Activated naive CD4-positive, alpha-beta T cell treated with anti-CD3 and anti-CD28 coated beads, Interleukin-2, amount 50 U/mL, for 16 hours (primary cell): ENCODE results near the gene DSTYK.

ENCODE experiments used
- DNase-seq: peaks from one replicate; pipeline ENCODE4 v3.0.0-alpha.2; 2020

The DSTYK gene

DNA sequence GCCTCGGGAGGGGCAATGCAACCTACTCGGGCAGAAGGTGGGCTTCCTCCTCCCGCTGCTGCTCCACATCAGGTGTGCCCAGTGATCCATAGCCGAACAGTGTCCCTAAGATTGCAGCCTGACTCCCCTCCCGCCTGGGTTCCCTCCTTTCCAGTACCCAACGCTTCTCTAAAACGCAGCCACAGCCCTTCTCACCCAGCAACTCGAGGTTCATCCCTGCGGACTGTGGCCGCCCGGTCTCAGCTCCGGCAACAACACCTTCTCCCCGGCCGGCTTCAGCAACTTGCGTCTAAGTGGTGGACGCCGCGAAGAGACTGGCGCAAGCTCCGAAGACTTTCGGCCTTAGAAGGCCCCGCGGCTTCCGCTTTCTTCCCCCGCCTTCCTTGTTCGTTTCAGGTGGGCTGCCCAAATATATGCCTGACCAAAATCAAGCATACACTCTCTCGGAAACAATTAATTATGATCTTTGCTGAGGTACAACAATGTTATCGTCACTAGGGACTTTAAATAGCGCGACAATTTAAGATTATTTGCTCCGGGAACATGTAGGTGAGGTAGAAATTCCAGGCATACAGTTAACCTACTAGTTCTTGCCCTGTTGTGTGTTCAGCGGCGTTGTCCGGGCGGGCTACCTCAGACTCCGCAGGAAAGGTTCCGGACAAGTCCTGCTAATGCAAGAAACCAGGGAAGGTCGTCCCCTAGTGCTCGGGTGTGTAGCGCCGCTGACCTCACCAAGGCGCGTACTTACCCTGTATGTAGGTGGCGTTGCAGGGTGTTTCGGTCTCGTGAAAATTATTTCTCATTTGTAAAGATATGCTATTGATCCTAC, 89.6 kb downstream of the DSTYK start, which contains the start of gene RBBP5:
Gene RBBP5, minus strand, starts transcription at position 319 of the 829 bp plus-strand sequence. Its CDS starts 105 bp downstream, at position 214.
- DNase-seq: peak; percentile 95

DNA sequence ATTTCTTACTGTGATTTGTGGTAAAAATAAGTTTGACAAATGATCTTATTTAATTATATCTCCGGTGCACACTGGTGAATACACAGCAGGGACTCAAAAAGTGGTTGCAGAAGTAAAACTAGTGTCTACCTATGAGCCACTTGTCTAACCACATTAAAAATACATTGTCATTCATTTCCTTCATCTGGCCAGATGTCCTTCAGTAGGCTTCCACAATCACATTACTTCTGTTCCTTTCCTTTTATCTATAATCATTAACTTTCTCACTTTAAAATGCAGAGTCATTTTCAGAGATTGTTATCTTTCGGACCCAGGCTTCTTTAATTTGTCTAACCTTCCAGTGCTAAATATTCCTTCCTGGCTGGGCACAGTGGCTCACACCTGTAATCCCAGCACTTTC, 92.8 kb downstream of the DSTYK start:
- no peak for DNase-seq

DNA sequence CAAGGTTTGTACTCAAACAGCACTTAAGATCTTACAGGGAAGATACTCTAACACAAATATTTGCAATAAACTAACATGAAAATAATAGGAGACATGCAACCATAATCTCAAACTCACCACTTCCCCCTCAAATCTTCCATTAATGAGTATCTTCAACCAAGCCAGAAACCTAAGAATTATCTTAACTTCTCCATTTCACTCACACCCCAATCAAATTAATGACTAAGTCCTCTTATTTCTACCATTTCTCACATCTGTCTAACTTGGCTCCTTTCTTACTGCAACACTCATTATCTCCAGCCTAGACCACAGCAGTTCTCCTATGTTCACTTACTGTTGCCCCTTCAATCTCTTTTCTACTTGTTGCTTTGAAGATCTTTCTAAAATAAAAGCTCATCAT, 100.1 kb downstream of the DSTYK start:
- DNase-seq: no peak

DNA sequence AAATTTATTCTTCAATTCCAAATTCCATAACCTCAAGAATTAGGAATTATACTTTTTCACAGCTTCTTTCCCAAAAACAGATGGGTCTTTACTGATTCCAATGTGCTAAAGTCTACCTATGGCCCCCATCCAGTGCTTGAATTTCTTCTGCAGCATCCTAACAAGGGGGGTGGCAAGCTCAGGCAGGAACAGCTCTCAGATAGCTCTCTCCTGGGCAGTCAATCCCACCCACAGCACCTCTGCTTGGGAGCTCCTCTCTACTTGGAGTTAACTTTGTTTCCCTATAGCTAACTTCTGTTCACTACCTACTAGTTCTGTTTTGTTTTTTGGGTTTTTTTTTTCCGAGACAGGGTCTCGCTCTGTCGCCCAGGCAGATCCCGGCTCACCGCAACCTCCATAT, 101.8 kb downstream of the DSTYK start:
- DNase-seq: no peak

DNA sequence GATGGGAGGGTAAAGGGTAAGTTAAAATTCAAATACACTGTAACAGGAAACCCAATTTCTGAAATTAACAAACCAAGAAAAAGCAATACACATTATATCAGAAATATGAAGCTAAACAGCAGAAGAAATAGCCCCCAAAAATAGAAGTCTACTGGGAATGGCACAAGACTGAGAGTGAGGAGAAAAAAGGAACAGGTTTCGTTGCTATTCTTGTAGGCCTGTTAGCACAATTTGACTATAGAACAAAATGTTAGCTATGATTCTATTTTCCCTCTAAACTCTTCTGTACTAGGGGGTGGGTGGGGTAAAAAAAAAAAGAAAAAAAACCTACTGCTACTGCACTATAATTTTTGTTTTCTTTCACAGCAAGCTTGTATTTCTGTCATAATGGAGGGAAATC, 102.2 kb downstream of the DSTYK start:
- DNase-seq: no peak

DNA sequence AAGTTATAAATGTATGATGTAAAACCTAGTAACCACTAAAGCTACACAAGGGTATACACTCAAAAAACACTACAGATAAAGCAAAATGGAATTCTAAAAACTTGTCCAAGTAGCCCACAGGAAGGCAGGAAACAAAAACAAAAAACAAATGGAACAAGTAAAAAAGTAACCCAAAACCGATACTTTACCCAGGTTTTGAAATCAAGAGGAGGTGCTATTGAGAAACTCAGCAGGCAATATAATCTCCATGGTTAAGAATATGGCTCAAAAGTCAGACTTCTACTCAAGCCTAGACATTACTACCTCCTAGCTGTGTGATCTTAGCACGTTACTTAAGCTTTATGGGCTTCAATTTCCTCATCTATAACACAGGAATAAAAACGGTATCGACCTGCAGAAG, 103.0 kb downstream of the DSTYK start:
- no peak for DNase-seq

DNA sequence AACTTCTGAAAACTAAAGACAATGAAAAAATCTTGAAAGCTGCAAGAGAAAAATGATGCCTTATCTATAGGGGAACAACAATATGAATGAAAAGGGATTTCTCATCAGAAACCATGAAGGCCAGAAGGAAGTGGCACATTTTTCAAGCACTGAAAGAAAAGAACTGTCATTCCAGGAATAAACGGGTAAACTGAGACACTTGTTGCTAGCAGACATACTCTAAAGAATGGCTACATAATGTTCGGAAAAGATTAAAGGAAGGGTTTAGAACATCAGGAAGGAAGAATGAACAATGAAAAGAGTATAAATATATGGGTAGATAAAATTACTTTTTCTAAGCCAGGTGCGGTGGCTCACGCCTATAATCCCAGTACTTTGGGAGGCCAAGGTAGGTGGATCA, 104.2 kb downstream of the DSTYK start:
- DNase-seq: no peak

DNA sequence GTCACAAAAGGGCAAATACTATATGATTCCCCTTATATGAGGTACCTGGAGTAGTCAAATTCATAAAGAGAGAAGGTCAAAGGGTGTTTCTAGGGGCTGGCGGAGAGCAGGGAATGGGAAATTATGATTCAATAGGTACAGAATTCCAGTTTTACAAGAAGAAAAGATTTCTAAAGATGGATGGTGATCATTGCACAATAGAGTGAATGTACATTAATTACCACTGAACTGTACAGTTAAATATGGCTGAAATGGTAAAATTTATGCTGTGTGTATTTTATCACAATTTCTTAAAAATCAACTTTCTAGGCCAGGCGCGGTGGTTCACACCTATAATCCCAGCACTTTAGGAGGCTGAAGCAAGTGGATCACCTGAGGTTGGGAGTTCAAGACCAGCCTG, 109.1 kb downstream of the DSTYK start:
- DNase-seq: no peak

DNA sequence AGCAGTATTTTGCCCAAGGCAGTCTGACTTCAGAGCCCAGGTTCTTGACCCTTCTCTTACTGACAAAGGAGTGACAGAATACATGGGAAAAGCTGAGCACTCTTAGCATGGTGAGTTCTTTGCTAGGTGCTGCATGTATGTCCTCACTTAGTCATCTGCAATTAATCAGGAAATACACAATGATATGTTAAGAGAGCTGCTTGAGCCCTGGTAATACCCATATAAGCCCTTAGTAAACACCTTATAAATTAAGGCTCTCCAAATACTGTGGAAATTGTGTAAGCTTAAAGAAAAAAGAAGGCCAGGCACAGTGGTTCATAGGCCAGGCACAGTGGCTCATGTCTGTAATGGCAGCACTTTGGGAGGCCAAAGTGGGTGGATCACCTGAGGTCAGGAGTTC, 113.3 kb downstream of the DSTYK start:
- DNase-seq: no peak

DNA sequence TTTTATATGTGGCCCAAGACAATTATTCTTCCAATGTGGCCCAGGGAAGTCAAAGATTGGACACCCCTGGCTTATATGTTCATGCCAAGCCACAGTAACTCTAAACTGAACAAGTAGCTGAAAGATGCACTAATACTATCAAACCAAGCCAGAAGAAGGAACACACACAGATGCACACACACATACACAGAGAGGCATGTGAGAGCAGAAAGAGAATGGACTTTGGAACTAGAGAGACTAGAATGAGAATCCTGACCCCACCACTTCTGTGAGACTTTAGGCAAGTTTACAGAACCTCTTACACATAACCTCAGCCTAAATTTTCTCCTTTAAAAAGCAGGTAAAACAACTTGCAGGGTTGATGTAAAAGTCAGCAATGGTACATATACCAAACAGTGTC, 116.1 kb downstream of the DSTYK start:
- DNase-seq: no peak
